ENCODE results near the gene AXIN1.

DNA sequence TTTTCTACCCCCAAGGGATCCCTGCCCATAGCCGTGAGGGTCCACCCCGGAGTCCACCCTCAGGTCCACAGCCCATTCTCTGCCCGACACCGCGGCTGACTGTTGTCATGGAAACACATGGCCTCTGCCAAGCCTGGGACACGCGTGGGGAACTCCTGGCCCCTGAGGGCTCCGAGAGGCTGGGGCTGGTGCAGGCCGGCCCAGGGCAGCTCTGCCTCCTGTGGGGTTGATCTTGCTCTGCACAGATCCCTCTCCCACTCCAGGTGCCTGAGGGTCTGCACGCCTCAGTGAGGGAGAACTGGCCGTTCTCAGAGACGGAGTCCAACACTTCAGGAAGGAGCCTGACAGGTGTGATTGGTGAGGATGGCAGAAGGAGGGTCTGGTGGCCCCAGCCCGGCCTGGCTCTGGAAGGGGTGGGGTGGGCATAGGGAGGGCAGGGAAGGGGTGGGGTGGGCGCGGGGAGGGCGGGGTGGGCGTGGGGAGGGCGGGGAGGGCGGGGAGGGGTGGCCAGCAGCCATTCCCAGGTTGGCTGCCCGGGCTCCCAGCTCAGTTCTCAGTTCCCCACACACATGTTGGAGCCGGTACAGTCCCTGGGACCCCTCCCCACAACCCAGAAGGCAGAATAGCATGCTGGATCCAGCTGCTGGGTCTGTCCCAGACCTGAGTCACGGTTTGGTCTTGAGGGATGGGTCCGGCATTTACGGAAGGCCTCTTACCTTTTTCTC is 11.4 kb upstream of the AXIN1 start:
- TF ChIP-seq, protein P1, sequence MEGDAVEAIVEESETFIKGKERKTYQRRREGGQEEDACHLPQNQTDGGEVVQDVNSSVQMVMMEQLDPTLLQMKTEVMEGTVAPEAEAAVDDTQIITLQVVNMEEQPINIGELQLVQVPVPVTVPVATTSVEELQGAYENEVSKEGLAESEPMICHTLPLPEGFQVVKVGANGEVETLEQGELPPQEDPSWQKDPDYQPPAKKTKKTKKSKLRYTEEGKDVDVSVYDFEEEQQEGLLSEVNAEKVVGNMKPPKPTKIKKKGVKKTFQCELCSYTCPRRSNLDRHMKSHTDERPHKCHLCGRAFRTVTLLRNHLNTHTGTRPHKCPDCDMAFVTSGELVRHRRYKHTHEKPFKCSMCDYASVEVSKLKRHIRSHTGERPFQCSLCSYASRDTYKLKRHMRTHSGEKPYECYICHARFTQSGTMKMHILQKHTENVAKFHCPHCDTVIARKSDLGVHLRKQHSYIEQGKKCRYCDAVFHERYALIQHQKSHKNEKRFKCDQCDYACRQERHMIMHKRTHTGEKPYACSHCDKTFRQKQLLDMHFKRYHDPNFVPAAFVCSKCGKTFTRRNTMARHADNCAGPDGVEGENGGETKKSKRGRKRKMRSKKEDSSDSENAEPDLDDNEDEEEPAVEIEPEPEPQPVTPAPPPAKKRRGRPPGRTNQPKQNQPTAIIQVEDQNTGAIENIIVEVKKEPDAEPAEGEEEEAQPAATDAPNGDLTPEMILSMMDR (conservative IDR thresholded peaks at IDR 0.05): no peak
- no peak for TF ChIP-seq EZH2 (IDR thresholded peaks at IDR 0.05; ENCODE audit: low read depth)

Measured in PC-9 (cell line).